Epithelial cell of esophagus (primary cell): ENCODE measurements around the gene SLC26A1.

Experiments
- DNase-seq: peaks from one replicate; pipeline ENCODE4 v3.0.0; 2010; ENCODE audit warnings: low read depth
- H3K4me3 ChIP-seq: 2 replicates; pipeline ENCODE4 v1.5.1; 2011; ENCODE audit warnings: mild to moderate bottlenecking, low read length, control low read depth
- CTCF ChIP-seq: IDR thresholded peaks from 2 replicates; pipeline ENCODE4 v1.5.1; 2011; ENCODE audit warnings: low read depth, mild to moderate bottlenecking, low read length, control low read depth, inconsistent platforms; ENCODE audit not compliant: insufficient read depth; ENCODE audit errors: missing control alignments

SLC26A1 gene

GRCh38 chr4:1028574-1029220, 35.5 kb upstream of the SLC26A1 start:
- DNase-seq, result no peak
- H3K4me3 ChIP-seq, result no peak overlapping the region
- TF ChIP-seq CTCF, result no peak

DNA sequence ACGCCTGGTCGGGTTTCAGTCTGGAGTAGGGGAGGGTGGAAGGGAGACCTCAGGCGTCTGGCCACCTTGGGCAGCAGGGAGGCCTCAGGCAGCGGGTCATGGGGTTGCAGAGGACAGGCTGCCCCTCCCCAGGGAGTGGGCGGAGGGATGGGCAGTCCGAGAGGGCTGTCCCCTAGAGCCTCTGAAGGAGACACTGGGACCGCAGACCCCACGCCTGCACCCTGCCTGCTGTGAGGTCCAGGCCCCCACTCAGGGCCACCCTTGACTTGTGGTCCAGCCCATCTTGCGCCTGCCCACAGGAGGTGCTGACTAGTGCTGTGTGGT, 34.7 kb upstream of the SLC26A1 start:
- H3K4me3 ChIP-seq, result no peak overlapping the region
- DNase-seq, result no peak
- no peak for TF ChIP-seq CTCF

DNA sequence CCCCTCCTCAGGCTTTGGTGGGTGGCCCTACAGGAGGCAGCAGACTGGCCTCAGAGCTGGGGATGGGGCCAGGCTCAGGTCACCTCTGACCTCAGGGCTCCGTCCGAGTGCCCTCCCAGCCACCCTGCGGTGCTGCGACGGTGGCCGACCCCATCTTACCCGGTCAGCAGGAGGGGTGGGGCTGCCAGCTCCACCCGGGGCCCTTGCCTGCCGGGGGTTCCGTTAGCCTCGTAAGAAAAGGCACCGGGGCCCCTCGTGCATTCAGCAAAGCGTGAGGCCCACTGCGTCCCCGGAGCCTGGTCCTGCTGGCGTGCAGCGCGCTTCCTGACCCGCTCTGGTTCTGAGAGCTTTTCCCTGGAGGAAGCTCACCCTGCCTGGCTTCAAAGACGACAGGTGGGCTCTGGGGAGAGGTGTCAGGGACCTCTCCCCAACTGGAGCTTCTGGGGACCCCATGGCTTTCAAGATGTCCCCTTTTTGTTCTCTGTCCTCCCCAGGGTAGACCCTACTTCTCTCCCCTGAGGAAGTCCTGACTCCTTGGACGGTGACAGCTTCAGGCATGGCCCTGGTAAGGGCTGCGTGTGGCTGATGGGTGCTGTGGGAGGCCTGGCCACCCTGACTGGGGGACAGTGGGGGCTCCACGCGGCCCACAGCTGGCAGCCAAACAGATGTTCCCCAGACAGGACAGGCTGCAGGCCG, 34.2 kb upstream of the SLC26A1 start:
- no peak overlapping the region for H3K4me3 ChIP-seq
- TF ChIP-seq CTCF, result no peak

DNA sequence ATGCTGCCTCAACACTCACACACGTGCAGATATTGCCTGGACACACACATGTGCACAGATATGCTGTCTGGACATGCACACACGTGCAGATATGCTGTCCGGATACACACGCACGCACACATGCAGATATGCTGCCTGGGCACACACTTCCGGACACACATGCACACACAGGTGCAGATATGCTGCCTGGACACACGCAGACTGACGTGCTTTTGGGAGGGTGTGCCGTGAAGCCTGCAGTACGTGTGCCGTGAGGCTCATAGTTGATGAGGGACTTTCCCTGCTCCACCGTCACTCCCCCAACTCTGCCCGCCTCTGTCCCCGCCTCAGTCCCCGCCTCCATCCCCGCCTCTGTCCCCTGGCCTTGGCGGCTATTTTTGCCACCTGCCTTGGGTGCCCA, 32.9 kb upstream of the SLC26A1 start:
- H3K4me3 ChIP-seq, result no peak overlapping the region
- no peak for TF ChIP-seq CTCF
- peak; percentile 76 for DNase-seq

More for the DNA sequence above, 34.2 kb upstream of the SLC26A1 start:
- no peak for DNase-seq

DNA sequence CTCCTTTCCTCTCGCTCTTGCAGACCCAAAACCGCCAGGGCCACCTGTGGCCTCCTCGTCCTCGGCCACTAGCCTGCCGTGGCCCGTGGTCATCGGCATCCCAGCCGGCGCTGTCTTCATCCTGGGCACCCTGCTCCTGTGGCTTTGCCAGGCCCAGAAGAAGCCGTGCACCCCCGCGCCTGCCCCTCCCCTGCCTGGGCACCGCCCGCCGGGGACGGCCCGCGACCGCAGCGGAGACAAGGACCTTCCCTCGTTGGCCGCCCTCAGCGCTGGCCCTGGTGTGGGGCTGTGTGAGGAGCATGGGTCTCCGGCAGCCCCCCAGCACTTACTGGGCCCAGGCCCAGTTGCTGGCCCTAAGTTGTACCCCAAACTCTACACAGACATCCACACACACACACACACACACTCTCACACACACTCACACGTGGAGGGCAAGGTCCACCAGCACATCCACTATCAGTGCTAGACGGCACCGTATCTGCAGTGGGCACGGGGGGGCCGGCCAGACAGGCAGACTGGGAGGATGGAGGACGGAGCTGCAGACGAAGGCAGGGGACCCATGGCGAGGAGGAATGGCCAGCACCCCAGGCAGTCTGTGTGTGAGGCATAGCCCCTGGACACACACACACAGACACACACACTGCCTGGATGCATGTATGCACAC, 31.8 kb upstream of the SLC26A1 start:
- no peak for TF ChIP-seq CTCF
- DNase-seq, result no peak
- H3K4me3 ChIP-seq, result no peak overlapping the region

DNA sequence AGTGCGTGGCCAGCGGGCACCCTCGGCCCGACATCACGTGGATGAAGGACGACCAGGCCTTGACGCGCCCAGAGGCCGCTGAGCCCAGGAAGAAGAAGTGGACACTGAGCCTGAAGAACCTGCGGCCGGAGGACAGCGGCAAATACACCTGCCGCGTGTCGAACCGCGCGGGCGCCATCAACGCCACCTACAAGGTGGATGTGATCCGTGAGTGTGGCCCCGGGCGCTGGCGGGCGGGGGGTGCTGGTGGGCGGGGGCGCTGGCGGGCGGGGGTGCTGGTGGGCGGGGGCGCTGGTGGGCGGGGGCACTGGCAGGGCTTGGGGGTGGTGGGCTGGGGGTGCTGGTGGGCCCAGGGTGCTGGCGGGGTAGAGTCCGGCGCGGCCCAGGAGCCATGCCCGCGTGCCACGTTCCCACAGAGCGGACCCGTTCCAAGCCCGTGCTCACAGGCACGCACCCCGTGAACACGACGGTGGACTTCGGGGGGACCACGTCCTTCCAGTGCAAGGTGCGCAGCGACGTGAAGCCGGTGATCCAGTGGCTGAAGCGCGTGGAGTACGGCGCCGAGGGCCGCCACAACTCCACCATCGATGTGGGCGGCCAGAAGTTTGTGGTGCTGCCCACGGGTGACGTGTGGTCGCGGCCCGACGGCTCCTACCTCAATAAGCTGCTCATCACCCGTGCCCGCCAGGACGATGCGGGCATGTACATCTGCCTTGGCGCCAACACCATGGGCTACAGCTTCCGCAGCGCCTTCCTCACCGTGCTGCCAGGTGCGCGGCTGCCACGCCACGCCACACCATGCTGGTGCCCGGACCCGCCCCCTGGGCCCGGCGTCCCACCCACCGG, 30.9 kb upstream of the SLC26A1 start:
- TF ChIP-seq CTCF, result no peak
- DNase-seq, result no peak
- H3K4me3 ChIP-seq, result no peak overlapping the region
